Activated effector memory CD4-positive, alpha-beta T cell treated with anti-CD3 and anti-CD28 coated beads, Interleukin-2, amount 50 U/mL, for 16 hours (primary cell): ENCODE measurements around the gene TUBA1A.
"Not testable (repeated sequence)": the region's sequence is repeated elsewhere in the genome, so short reads cannot be mapped to it uniquely, and the experiment has no call there.

ENCODE experiments used
- DNase-seq: peaks from one replicate; pipeline ENCODE4 v3.0.0-alpha.2; 2020

The TUBA1A gene

DNA sequence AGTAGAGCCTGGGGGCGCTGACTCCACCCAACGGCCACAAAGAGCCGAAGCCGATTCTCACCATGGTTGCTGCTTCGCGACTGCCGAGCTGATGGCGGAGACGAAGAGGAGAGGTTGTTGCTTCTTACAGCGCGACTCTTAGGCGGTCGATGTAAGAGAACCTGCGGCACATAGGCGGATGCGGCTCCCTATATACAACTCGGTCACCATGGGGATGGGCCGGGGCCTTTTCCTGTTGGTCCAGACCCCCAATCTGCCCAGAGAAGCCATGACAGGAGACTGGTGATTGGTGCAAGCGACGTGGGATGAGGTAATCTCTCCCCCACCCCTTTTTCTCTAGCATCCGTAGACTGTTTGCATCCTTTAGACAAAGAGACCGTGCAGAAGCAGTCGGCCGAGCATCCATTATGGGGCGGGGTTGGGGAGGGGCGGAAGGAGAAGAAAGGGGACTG is at the start of gene TUBA1A:
Gene TUBA1A, minus strand, starts transcription at position 165 of the 452 bp plus-strand sequence. Its CDS starts 101 bp downstream, at position 64.
- peak; percentile 96 for DNase-seq

DNA sequence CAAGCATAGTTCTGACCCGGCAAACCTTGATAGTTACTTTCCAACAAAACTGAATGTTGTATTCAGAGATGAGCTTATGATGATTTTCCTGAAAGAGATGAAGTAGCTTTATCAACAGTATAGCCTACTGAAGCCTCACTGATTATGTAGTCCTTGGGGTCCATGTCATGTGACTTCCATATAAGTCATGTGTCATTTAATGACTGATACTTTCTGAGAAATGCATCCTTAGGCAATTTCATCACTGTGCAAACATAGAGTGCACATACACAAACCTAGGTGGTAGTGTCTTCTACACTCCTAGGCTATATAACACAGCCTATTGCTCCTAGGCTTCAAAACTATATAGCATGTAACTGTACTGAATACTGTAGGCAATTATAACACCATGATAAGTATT is 47.5 kb upstream of the TUBA1A start:
- DNase-seq, result no peak

DNA sequence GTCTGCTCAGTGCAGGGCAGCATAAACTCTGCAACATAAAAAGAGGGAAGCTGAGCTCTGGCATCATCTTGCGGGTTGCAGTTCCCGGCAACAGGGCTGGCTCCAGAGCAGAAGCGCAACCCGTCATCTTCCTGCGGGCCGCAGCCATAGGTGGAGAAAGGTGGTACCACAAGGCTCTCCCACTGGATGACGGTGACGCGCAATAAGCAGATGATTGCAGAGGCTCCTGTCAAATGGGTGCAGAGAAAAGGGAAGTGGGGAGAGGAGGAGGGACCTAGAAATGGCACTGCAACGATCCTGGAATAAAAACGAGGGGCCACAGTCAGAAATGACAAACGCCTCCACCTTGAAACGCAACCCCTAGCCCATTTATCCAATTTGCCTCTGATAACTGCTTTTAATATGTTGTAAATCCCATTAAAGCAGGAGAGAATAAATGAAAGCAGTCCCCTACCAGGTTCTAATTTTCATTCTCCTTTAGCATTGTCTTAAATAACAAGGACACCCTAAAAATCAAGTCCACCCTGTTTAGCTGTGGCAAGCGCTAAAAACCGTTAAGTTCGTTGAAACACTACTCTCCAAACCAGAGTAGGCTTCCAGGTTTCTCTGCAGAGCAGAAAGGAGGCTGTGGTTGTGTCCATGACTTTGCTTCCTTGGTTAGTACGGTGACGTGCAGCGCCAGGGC is 45.1 kb upstream of the TUBA1A start:
- DNase-seq, result no peak

DNA sequence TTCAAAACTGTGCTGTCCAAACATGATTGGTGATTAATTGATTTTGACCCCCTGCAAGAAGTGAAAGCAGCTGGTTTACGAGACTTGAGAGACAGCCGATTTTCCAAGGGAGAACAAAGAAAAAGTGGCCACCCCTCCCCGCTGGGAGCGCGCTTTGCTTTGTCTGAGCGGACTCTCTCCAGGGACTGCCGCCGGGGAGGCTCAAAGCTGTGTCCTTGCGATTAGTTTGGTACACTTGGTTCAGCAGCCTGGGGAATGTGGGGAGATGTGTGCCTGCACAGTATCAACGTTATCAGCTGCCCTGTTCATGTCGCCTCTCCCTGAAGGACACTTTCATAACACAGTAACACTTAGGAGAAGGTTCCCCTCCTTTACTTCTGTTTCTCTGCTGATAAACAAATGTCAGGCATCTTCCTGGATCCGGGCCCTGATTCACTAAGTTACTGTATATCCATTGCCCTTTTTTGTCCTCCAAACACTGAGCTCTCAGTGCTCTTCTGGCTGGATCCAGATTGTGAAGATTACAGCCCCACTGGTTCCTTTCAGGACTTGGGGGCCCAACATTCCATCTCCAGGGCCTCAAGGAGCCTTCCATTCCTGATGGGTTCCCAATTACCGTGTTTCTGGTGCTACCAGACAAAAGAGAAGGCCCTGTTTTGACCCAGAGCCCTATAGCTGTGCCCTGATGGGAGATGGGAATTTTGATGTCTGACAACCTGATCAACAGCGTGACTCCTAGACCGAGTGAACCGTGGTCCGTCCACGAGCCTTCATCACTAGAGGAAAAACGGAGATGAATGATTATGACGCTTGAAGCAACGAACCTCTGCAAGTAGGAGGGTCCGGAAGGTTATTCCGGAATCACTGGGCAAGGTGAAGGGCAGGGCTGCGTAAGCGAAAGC is 44.3 kb upstream of the TUBA1A start:
- DNase-seq, result no peak

DNA sequence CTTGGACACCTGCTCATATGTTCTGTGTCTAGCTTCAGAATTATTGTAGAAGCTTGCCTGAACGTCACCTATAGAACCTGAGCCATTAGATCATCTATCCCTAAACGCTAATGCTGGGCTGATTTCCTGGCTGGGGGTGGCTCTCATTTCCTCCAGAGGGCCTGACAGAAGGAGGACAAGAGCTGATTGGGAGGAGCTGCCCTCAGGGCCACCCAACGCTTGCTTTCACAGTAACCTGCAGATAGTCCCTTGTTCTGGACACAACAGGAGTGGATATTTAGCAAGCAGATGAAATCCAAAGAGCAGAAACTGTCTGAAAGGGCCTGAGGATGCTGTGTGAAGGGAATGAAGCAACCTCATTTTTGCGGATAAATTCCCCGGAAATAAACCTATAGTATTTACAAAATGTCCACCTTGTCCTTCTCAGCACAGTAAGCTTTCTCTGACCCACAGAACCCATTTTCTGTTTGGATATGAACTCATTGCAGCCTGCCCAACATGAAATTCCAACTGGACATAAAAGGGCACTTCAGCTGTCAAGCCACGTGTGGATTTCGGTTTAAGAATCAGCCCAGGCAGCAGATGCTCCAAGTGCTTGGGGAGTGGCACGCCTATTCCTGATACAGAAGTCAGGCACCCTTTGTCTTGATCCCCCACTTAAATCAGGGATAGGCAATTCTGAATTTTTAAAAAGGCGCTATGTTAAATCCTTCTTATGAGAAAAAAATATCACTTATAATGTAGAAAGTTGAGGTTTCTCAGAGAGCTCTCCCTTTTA is 43.2 kb upstream of the TUBA1A start:
- DNase-seq, result no peak

DNA sequence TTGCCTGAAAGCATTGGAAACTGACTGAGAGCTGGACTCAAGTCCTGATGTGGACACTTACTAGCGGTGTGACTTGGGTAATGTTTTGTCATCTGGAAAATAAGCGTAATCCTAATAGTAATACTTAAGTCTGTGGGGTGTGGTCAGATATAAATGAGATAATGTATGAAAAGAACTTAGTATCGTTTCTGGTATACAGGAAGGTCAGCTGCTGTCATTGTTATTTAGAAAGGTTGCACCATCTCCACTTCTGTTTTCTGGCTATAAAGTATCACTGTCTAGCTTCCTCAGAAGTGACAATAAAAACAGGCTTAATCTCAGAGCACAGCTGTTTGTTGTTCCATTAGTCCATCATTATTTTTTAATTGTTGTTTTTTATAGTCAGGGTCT is 41.9 kb upstream of the TUBA1A start:
- DNase-seq, result no peak

DNA sequence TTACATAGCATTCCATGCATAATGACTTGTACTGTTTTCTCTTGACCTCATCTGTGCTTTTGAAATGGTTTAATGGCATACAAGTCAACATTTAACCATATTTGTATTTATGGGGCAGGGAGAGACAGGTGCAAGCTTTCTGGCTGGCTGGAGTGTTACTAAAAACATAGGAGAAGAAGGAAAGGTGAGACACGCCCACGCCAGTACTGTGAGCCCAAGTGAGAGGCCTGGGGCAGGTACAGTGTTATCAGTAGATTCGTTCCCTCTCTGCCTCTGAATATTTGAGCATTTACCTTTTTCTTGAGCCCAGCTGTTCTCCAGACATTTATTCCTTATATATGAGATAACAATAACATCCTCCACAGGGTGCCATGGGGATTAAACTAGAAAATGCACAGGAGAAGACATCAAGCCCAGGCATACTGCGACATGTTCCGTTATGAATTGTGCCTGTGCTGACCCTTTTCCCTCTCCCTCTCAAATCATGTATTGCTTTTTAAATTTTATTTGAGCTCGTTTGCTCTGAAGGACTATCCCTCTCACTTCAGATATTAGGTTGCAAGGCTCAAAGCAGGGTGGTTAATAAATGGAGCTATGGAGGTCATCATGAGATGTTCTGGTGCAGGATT is 41.4 kb upstream of the TUBA1A start:
- no peak for DNase-seq

DNA sequence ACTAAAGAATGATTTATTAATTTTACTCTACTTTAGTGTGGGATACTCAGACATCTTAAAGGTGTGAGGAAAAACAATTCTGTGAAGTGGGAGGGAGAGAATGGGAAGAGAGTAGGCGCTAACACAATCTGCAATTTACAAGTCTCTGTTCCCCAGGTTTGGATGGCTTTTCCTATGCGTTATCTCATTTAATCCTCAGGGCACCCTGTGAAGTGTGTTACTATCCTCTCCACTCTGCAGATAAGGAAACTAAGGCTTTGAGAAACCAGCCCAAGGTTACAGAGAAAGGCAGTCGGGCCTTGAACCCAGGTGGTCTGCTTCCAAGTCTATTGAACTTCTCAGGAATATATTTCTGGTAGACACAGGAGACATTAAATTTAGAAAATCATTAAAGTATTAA is 39.8 kb upstream of the TUBA1A start:
- DNase-seq, result no peak

DNA sequence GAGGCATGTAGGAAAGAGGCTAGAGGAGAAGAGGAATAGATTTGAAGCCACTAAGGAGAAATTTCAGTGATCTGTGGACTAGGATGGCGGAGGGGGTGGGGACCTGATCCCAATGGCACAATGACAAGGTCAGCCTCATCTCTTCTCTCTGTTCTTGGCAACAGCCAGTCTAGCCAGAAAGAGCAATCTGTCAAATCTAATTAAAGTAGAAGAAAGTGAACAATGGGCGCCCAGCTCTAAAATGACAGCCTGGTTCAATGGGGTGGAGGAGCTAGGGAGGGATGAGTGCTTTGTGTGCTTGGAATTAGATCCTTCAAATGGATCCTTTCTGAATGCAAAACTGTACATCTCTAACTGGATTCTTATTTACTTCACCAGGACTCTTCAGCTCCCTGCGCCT is 38.8 kb upstream of the TUBA1A start:
- DNase-seq, result no peak

DNA sequence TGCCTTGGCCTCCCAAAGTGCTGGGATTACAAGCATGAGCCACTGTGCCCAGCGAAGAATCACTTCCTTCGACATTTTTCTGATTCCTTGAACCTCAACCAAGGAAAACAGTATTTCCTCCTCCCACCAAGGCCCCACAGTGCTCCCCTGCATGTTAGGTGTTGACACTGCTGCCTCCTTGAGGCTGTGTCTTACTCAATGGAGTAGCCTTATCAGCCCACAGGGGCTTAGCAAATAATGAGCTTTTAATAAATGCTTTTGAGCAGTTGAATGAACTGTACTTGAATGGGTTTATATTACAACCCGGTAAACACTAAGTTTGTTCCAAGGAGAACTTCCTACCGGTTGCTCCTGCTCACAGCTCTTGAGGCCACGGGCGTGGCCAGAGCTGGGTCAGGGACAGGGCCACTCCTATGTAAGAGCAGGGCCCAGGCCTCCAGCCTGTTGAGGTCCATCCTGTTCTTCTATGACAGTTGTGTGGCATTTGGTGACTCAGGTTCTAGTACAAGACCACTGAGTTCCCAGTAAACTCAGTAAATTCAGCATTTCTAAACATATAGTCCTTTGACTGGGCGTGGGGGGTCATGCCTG is 36.8 kb upstream of the TUBA1A start:
- DNase-seq, result no peak

DNA sequence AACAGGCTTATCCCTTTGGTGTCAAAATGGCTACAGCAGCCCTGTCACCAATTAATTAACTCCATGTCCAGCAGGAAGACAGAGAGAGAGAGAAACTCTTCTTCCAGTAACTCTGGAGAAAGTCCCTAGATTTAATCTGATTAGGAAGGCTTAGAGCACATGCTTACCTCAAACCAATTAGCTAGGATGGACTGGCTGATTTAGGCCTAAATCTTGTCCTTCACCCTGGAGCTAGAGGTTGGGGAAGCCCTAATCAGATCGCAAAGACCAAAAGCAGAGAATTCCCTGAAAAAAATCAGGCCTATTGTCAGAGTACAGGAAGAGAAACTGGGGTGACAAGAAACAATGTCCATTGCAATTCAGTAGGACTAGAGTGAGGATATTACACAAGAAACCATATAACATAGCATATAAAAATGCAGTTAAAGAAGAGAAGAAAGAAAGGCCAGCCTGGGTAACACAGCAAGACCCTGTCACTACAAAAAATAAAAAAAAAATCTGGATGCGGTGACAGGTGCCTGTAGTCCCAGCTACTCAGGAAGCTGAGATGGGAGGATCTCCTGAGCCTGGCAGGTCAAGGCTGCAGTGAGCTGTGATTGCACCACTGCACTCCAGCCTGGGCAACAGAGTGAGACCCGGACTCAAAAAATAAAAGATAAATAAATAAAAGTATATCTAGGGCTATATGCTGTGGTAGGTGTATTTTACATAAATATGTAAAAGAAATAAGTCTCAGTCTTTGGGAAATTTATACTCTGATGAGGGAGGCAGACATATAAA is 34.9 kb upstream of the TUBA1A start:
- no peak for DNase-seq

DNA sequence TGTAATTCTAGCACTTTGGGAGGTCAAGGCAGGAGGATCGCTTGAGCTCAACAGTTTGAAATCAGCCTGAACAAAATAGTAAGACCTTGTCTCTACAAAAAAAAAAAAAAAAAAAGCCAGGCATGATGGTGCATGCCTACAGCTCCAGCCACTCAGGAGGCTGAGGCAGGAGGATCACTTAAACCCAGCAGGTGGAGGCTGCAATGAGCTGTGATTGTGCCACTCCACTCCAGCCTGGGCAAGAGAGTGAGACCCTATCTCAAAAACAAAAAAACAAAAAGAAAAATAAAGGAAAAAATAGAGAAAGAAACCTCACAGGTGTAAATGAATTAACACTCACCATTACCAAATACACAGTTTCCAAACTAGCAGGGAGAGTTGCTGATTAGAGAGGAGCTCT is 34.2 kb upstream of the TUBA1A start:
- no peak for DNase-seq

DNA sequence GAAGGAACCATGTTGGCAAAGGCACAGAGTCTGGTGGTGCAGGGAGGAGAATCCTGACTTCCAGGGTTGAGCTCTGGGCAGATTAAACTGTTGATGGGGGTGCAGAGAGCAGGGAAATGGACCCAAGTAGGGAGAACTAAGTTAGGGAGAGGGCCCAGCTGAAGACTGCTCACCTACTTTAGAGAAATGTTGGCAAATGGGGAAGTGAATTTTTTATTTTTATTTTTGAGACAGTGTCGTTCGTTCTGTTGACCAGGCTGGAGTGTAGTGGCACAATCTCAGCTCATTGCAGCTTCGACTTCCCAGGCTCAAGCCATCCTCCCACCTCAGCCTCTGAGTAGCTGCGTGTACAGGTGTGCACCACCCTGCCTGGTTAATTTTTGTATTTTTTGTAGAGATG is 32.1 kb upstream of the TUBA1A start:
- DNase-seq, result no peak

DNA sequence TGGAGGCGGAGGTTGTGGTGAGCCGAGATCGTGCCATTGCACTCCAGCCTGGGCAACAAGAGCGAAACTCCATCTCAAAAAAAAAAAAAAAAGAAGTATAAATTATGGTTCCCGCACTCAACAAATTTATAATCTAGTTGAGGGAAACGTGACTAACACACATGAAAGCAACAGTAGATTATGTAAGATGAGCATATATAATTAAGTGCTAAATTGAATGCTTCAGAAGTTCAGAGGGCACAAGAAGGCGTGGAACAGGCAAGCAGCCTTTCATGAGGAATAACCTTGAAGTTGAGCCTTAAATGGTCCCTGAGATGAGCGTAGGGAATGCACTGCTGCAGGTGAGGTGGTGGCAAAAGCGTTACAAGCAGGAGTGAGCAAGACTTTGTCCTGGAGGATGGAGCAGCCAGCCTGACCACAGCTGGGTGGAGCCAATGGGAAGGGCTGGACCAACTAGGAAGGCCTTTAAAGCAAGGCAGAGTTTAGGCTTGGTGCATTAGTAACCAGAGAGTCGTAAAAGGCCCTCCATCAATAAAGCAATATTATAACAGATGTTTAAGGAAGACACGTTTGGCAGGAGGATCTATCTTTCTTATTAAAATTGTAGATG is 30.6 kb upstream of the TUBA1A start:
- DNase-seq, result no peak

DNA sequence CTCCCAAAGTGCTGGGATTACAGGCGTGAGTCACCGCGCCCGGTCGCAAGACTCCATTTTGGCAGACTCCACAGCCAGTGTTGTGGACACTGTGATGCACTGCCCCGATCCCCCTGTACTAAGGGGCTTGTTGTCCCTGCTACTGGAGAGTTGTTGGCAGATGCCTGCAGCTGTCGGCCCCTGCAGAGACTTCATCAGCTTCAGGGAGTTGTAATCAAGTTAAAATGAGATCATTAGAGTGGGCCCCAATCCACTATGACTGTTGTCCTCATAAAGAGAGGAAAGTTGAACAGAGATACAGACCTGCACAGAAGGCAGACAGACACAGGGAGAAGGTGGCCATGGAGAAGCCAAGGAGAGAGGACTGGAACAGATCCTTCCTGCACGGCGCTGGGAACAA is 23.7 kb upstream of the TUBA1A start:
- DNase-seq, result no peak

DNA sequence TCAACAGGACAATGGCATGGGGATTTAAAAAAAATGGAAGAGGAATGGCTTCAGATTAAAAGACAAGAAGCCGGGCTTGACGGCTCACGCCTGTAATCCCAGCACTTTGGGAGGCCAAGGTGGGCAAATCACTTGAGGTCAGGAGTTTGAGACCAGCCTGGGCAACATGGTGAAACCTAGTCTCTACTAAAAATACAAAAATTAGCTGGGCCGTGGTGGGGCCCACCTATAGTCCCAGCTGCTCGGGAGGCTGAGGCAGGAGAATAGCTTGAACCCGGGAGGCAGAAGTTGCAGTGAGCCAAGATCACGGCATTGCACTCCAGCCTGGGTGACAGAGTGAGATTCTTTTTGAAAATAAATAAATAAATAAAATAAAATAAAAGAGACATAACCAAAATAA is 21.8 kb upstream of the TUBA1A start:
- DNase-seq, result not testable (repeated sequence)

DNA sequence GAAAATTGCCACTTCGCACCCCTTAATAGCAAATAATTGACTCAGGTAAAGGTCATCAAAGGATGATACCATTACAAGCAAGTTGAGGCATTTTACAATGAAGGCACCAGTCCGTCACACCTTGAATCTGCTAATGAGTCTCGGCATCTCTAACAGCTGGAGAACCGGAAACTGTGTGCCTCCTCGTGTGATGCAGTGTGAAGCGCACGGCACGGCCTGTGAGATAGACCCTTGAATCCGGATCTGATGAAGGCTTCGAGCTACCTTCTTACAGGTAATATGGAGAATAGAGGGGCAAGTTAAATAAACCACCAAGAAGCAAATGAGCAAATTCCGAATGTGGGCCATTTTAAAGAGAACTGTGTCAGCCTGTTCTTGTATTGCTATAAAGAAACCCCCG is 19.8 kb upstream of the TUBA1A start:
- no peak for DNase-seq

DNA sequence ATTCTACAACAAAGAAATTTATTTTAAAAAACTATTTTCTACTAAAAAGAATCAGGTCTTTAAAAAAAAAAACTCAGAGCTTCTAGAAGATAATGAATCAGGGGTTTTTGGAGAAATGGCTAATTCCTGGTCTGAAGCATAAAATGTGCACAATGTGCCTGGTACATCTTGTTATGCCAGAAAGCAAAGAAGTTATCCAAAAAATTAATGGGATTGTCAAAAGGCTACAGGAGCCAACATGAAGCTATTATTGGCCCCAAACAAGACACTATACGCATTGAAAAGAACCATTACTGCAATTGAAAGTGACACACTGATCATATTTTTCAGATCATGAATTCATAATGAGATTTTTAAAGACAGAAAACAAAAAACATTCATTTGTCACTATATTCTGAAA is 19.3 kb upstream of the TUBA1A start:
- DNase-seq, result no peak

DNA sequence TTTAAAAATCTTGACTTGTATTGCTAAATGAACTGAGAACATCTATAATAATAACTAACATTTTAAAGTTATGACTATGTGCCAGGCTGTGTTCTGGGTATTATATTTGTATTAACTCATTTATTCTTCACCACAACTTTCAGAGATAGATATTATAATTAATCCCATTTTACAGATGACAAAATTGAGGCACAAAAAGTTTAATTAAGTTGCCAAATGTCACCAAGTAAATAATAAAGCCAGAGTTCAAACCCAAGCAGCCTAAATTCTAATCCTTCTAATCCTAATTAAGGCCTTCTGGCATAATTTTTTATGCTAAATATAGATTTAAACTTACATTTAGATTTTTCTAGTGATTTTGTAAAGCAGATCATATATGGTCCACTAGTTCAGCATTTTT is 17.5 kb upstream of the TUBA1A start:
- DNase-seq, result no peak

DNA sequence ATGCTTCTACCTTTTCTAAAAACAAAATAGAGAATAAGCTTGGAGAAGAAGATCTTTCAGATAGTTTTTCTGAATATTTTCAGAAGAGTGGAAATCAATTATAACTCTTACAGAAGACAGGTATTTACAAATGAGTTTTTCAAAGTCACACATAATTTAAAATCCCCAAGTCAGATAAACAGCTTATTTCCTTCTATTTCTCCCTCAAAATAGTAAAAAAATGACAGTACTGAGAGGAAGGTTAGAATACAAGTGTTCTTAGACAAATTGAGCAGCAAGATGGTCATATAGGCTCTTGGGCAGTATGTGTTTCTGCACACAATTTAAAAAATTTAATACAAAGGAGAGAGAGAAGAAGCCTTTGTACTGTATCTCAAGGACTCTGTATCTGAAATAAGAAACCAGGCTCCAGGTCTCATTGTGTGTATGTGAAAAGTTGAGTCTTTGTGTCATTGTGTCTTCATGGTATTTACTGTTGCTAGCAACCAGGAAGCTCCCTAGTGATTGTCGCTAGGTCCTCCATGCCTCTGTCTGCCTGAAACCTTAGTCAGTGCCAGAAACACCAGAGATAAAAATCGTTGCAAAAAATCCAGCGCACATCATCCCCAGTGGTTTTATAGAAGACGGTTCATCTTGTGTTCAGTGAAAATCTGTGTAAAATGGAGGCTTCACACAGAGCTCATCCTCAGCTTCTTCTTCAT is 12.9 kb upstream of the TUBA1A start:
- no peak for DNase-seq
